Natural killer cell (primary cell): ENCODE measurements around the gene P3H2. TPM values are rescaled to one million over a fixed set of nuclear protein-coding genes. Genes with fewer than 3 reads are reported as not detected.

Experiments
- ATAC-seq, 3 donors: fragments of 150-1000 bp in 2 of 3; fragments of 200-7000 bp in 1 of 3; cut with Tn5 transposase; 1 replicate in 1 of 3; 2 replicates in 2 of 3; pipeline ENCODE4 v1.10.0; 2021; ENCODE audit warnings: mild to moderate bottlenecking in 2 of 3, moderate library complexity in 2 of 3
- DNase-seq, 2 donors: peaks; one replicate each; pipeline versions ENCODE4 v3.0.0 to v3.0.0-alpha.2; 2013 to 2021; ENCODE audit warnings: mixed read lengths in 1 of 2
- H3K27ac ChIP-seq: one replicate; pipeline ENCODE4 v1.5.1; 2013; ENCODE audit warnings: mild to moderate bottlenecking, low read length
- H3K27me3 ChIP-seq: one replicate; pipeline ENCODE4 v1.6.1; 2013; ENCODE audit warnings: low read length; ENCODE audit not compliant: control insufficient read depth, insufficient read depth
- H3K36me3 ChIP-seq: one replicate; pipeline ENCODE4 v1.6.1; 2013; ENCODE audit warnings: low read length; ENCODE audit not compliant: control insufficient read depth, insufficient read depth
- H3K4me1 ChIP-seq: one replicate; pipeline ENCODE4 v1.6.1; 2013; ENCODE audit warnings: low read length; ENCODE audit not compliant: control insufficient read depth, insufficient read depth
- H3K4me3 ChIP-seq: one replicate; pipeline ENCODE4 v1.5.1; 2013; ENCODE audit warnings: low read length
- H3K9me3 ChIP-seq: one replicate; pipeline ENCODE4 v1.6.1; 2013; ENCODE audit warnings: low read length; ENCODE audit not compliant: control insufficient read depth, insufficient read depth
- H3K27ac Mint-ChIP-seq, 2 donors: one replicate each; pipeline ENCODE4 v1.8.0; 2022; ENCODE audit warnings: mild to moderate bottlenecking in 2 of 2, mixed read lengths in 2 of 2, moderate library complexity in 1 of 2
- H3K27me3 Mint-ChIP-seq, 2 donors: one replicate each; pipeline ENCODE4 v1.8.0; 2022; ENCODE audit warnings: low read depth in 2 of 2, mixed read lengths in 2 of 2
- H3K36me3 Mint-ChIP-seq: one replicate; pipeline ENCODE4 v1.8.0; 2022; ENCODE audit warnings: mixed read lengths
- H3K4me1 Mint-ChIP-seq, 2 donors: one replicate each; pipeline ENCODE4 v1.8.0; 2022; ENCODE audit warnings: mixed read lengths in 2 of 2
- H3K4me3 Mint-ChIP-seq: one replicate; pipeline ENCODE4 v1.8.0; 2022; ENCODE audit warnings: mild to moderate bottlenecking, moderate library complexity, mixed read lengths
- H3K9me3 Mint-ChIP-seq, 2 donors: one replicate each; pipeline ENCODE4 v1.8.0; 2022; ENCODE audit warnings: mixed read lengths in 2 of 2
- CTCF ChIP-seq: fragments of 200-600 bp; IDR thresholded peaks from one replicate; pipeline ENCODE4 v1.8.0; 2022; ENCODE audit warnings: antibody characterized with exemption
- WGBS: methylation state at CpG from one replicate; pipeline ENCODE4 v1.1.7; 2013; ENCODE audit warnings: missing lambda C conversion rate; ENCODE audit not compliant: insufficient coverage; 5-methylcytosine and 5-hydroxymethylcytosine counted together
- intact Hi-C: fragments of 100-400 bp; cut with micrococcal nuclease; formaldehyde crosslinking; loops from one replicate; pipeline ENCODE4 v1.14.2; 2022
- total RNA-seq, 4 donors: library from RNA; stranded (reverse); fragments of 120-200 nt in 1 of 4; gene quantifications; one replicate each; pipeline versions ENCODE4 v1.2.3 to v1.2.4, GENCODE V29; 2013 to 2022

P3H2 gene
- total RNA-seq, 3 donors from 2014 or later (not counting 1 experiment from before 2014, with no cell fraction given), result 0.43 to 1.0 (median 0.64) TPM

GRCh38 chr3:190036631-190037030 lies 84.1 kb downstream of the P3H2 start:
- Histone ChIP-seq H3K9me3 (no peaks in the 10 kb centered on the region), H3K27me3 (no peaks in the 10 kb centered on the region), H3K36me3 (no peaks in the 10 kb centered on the region), H3K4me3 (no peak overlapping the region), H3K27ac (no peak overlapping the region), H3K4me1 (no peaks in the 10 kb centered on the region)
- Mint-ChIP-seq H3K9me3 (peaks cover 0 to 2% of the 10 kb centered on the region in 2 donors), H3K4me1 (no peaks in the 10 kb centered on the region), H3K36me3 (no peaks in the 10 kb centered on the region), H3K27ac (no peak overlapping the region), H3K4me3 (no peak overlapping the region), H3K27me3 (no peaks in the 10 kb centered on the region)
- 100% methylated on average over 1 of the region's 2 CpGs for WGBS
- no peak for TF ChIP-seq CTCF
- DNase-seq (no peak), ATAC-seq (no peak)
- intact Hi-C loops, result no loop called here

- intact Hi-C loops, result no loop called here
- H3K4me1 ChIP-seq, result no peaks in the 10 kb centered on the region
- no peak overlapping the region for H3K27ac Mint-ChIP-seq
- H3K4me1 Mint-ChIP-seq, result no peaks in the 10 kb centered on the region
- no peaks in the 10 kb centered on the region for H3K9me3 ChIP-seq
- H3K4me3 Mint-ChIP-seq, result no peak overlapping the region
- WGBS, result 93% methylated on average over 2 of the region's 3 CpGs
- ATAC-seq (no peak), DNase-seq (no peak)
- no peaks in the 10 kb centered on the region for H3K27me3 Mint-ChIP-seq
- peaks cover 0 to 2% of the 10 kb centered on the region in 2 donors for H3K9me3 Mint-ChIP-seq
- H3K36me3 Mint-ChIP-seq, result no peaks in the 10 kb centered on the region
- no peak overlapping the region for H3K27ac ChIP-seq
- no peak for TF ChIP-seq CTCF
- H3K36me3 ChIP-seq, result no peaks in the 10 kb centered on the region
- H3K27me3 ChIP-seq, result no peaks in the 10 kb centered on the region
- H3K4me3 ChIP-seq, result no peak overlapping the region
Observed at GRCh38 chr3:190034446-190034845, 86.3 kb downstream of the P3H2 start.

- Mint-ChIP-seq H3K4me1 (no peaks in the 10 kb centered on the region), H3K27me3 (no peaks in the 10 kb centered on the region), H3K36me3 (no peaks in the 10 kb centered on the region), H3K27ac (no peak overlapping the region), H3K4me3 (no peak overlapping the region), H3K9me3 (peaks cover 0 to 2% of the 10 kb centered on the region in 2 donors)
- Histone ChIP-seq H3K4me3 (no peak overlapping the region), H3K36me3 (no peaks in the 10 kb centered on the region), H3K27me3 (no peaks in the 10 kb centered on the region), H3K9me3 (no peaks in the 10 kb centered on the region), H3K27ac (no peak overlapping the region), H3K4me1 (no peaks in the 10 kb centered on the region)
- intact Hi-C loops, result no loop called here
- 95% methylated on average over 9 of the region's 11 CpGs for WGBS
- DNase-seq, result no peak
- ATAC-seq, result no peak
- TF ChIP-seq CTCF, result no peak
Observed at GRCh38 chr3:190032923-190033322, 87.8 kb downstream of the P3H2 start.
